Caco-2 (cell line): ENCODE measurements around the gene ATG16L1. TPM values are rescaled to one million over a fixed set of nuclear protein-coding genes. Genes with fewer than 3 reads are reported as not detected.

ENCODE experiments used
- BruUV-seq: library from RNA; stranded (reverse); fragments of 400-500 nt; replicated peaks from 2 replicates; lab custom pipeline; 2021; lab: Mats Ljungman, UMichigan
- CTCF ChIA-PET: fragments of 300-600 bp; sonication (Branson Sonifier 250); formaldehyde crosslinking; loops from one replicate; lab custom pipeline; 2022; ENCODE audit warnings: antibody characterized with exemption; lab: Charles Lee
- POLR2A ChIA-PET: fragments of 300-600 bp; sonication (Branson Sonifier 250); formaldehyde crosslinking; loops from one replicate; lab custom pipeline; 2022; ENCODE audit warnings: antibody characterized with exemption; lab: Charles Lee
- DNase-seq, 2 experiments: peaks; one replicate each; pipeline versions ENCODE4 v3.0.0 to v3.0.0-alpha.2; 2020 to 2022
- H3K27me3 ChIP-seq: replicated peaks from 2 replicates; pipeline ENCODE4 v1.6.0; 2011; ENCODE audit warnings: low read length; ENCODE audit not compliant: control insufficient read depth, insufficient read depth
- H3K36me3 ChIP-seq: 2 replicates; pipeline ENCODE4 v1.5.1; 2011; ENCODE audit warnings: low read length; ENCODE audit not compliant: control insufficient read depth, insufficient read depth
- H3K4me1 ChIP-seq: fragments of 250-450 bp; sonication (Bioruptor Pico); 2 replicates; pipeline ENCODE4 v1.5.1; 2020; ENCODE audit warnings: mild to moderate bottlenecking
- H3K4me3 ChIP-seq: 2 replicates; pipeline ENCODE4 v1.5.1; 2011; ENCODE audit warnings: low read depth, mild to moderate bottlenecking, control low read depth, low read length
- H3K9me3 ChIP-seq: fragments of 250-450 bp; sonication (Bioruptor Pico); 2 replicates; pipeline ENCODE4 v1.5.1; 2020; ENCODE audit warnings: mild to moderate bottlenecking, moderate library complexity
- H3K27ac Mint-ChIP-seq: one replicate; pipeline ENCODE4 v1.8.0; 2022; ENCODE audit warnings: mixed read lengths; ENCODE audit not compliant: unreplicated experiment
- H3K27me3 Mint-ChIP-seq: one replicate; pipeline ENCODE4 v1.8.0; 2022; ENCODE audit warnings: mixed read lengths; ENCODE audit not compliant: insufficient read depth, unreplicated experiment
- H3K36me3 Mint-ChIP-seq: one replicate; pipeline ENCODE4 v1.8.0; 2022; ENCODE audit warnings: mild to moderate bottlenecking, mixed read lengths; ENCODE audit not compliant: insufficient read depth, unreplicated experiment
- H3K4me1 Mint-ChIP-seq: one replicate; pipeline ENCODE4 v1.8.0; 2022; ENCODE audit warnings: low read depth, mixed read lengths; ENCODE audit not compliant: unreplicated experiment
- H3K4me3 Mint-ChIP-seq: one replicate; pipeline ENCODE4 v1.8.0; 2022; ENCODE audit warnings: mild to moderate bottlenecking, moderate library complexity, mixed read lengths; ENCODE audit not compliant: unreplicated experiment
- H3K9me3 Mint-ChIP-seq: one replicate; pipeline ENCODE4 v1.8.0; 2022; ENCODE audit warnings: mixed read lengths; ENCODE audit not compliant: unreplicated experiment
- CTCF ChIP-seq, 2 experiments: fragments of 200-600 bp in 1 of 2; IDR thresholded peaks; 1 replicate in 1 of 2; 2 replicates in 1 of 2; pipeline versions ENCODE4 v1.5.1 to v1.8.0; 2011 to 2022; ENCODE audit warnings: antibody characterized with exemption in 1 of 2, control low read depth in 1 of 2, inconsistent platforms in 1 of 2, low read depth in 1 of 2, low read length in 1 of 2, mild to moderate bottlenecking in 1 of 2, moderate library complexity in 1 of 2; ENCODE audit not compliant: insufficient read depth in 1 of 2, severe bottlenecking in 1 of 2, unreplicated experiment in 1 of 2
- intact Hi-C: fragments of 100-400 bp; cut with micrococcal nuclease; formaldehyde crosslinking; loops from one replicate; pipeline ENCODE4 v1.10.0; 2022; ENCODE audit not compliant: unreplicated experiment
- total RNA-seq: library from RNA; stranded (reverse); gene quantifications from 2 replicates; pipeline ENCODE4 v1.2.3, GENCODE V29; 2022

ATG16L1 gene
- total RNA-seq, 1 experiment from 2014 or later, result 20.1 TPM

GRCh38 chr2:233339427-233339826 lies 88.0 kb downstream of the ATG16L1 start:
- DNase-seq, result no peak
- no peak overlapping the region for H3K4me3 Mint-ChIP-seq
- H3K27me3 ChIP-seq, result no peaks in the 10 kb centered on the region
- intact Hi-C loops, result no loop called here
- H3K36me3 Mint-ChIP-seq, result no peaks in the 10 kb centered on the region
- ChIA-PET CTCF (interaction anchor here (0.5 kb wide), 1 partner anchor 524 kb away, joined by 3 read pairs; no protein-coding TSS in a partner anchor), POLR2A (no interaction called here)
- H3K27ac Mint-ChIP-seq, result no peak overlapping the region
- H3K9me3 ChIP-seq, result no peaks in the 10 kb centered on the region
- H3K9me3 Mint-ChIP-seq, result no peaks in the 10 kb centered on the region
- no peaks in the 10 kb centered on the region for H3K36me3 ChIP-seq
- BruUV-seq, result no TSS peak
- no peak for TF ChIP-seq CTCF (IDR thresholded peaks at IDR 0.05; ENCODE audit: insufficient read depth in 1 of 2, low read depth in 1 of 2, low read length in 1 of 2, severe bottlenecking in 1 of 2, unreplicated experiment in 1 of 2)
- H3K4me1 ChIP-seq, result peaks cover 4% of the 10 kb centered on the region
- no peaks in the 10 kb centered on the region for H3K4me1 Mint-ChIP-seq
- no peak overlapping the region for H3K4me3 ChIP-seq
- H3K27me3 Mint-ChIP-seq, result no peaks in the 10 kb centered on the region

- intact Hi-C loops, result no loop called here
- Histone ChIP-seq H3K27me3 (no peaks in the 10 kb centered on the region), H3K9me3 (no peaks in the 10 kb centered on the region), H3K36me3 (no peaks in the 10 kb centered on the region), H3K4me1 (peaks cover 7% of the 10 kb centered on the region), H3K4me3 (no peak overlapping the region)
- H3K9me3 Mint-ChIP-seq, result no peaks in the 10 kb centered on the region
- no TSS peak for BruUV-seq
- no peaks in the 10 kb centered on the region for H3K27me3 Mint-ChIP-seq
- ChIA-PET CTCF (interaction anchor here (0.5 kb wide), 1 partner anchor 102 kb away, joined by 3 read pairs; no protein-coding TSS in a partner anchor), POLR2A (no interaction called here)
- H3K4me3 Mint-ChIP-seq, result no peak overlapping the region
- no peak overlapping the region for H3K27ac Mint-ChIP-seq
- no peak for DNase-seq
- H3K36me3 Mint-ChIP-seq, result no peaks in the 10 kb centered on the region
- H3K4me1 Mint-ChIP-seq, result peaks cover 1% of the 10 kb centered on the region
- no peak for TF ChIP-seq CTCF (IDR thresholded peaks at IDR 0.05; ENCODE audit: insufficient read depth in 1 of 2, low read depth in 1 of 2, low read length in 1 of 2, severe bottlenecking in 1 of 2, unreplicated experiment in 1 of 2)
Observed at GRCh38 chr2:233341296-233341695, 89.8 kb downstream of the ATG16L1 start.

GRCh38 chr2:233342301-233342700 lies 90.8 kb downstream of the ATG16L1 start:
- no peaks in the 10 kb centered on the region for H3K36me3 Mint-ChIP-seq
- intact Hi-C loops, result no loop called here
- no peaks in the 10 kb centered on the region for H3K9me3 Mint-ChIP-seq
- peaks cover 8% of the 10 kb centered on the region for H3K4me1 Mint-ChIP-seq
- no peak overlapping the region for H3K4me3 Mint-ChIP-seq
- H3K27me3 ChIP-seq, result no peaks in the 10 kb centered on the region
- no peaks in the 10 kb centered on the region for H3K27me3 Mint-ChIP-seq
- H3K27ac Mint-ChIP-seq, result no peak overlapping the region
- no peaks in the 10 kb centered on the region for H3K36me3 ChIP-seq
- DNase-seq, result no peak
- BruUV-seq, result no TSS peak
- CTCF ChIA-PET, result interaction anchor here (0.6 kb wide), 1 partner anchor 368 kb away, joined by 8 read pairs; no protein-coding TSS in a partner anchor
- H3K9me3 ChIP-seq, result no peaks in the 10 kb centered on the region
- POLR2A ChIA-PET, result no interaction called here
- peaks cover 15% of the 10 kb centered on the region for H3K4me1 ChIP-seq
- TF ChIP-seq CTCF (IDR thresholded peaks at IDR 0.05; ENCODE audit: insufficient read depth in 1 of 2, low read depth in 1 of 2, low read length in 1 of 2, severe bottlenecking in 1 of 2, unreplicated experiment in 1 of 2), result no peak
- H3K4me3 ChIP-seq, result no peak overlapping the region
